Left cardiac atrium (tissue), 4 donors: ENCODE measurements around the gene ABCA10. TPM values are rescaled to one million over a fixed set of nuclear protein-coding genes. Genes with fewer than 3 reads are reported as not detected.
A peak's percentile ranks its signal among the peaks of the same experiment; 100 is the strongest.
"Not testable (repeated sequence)": the region's sequence is repeated elsewhere in the genome, so short reads cannot be mapped to it uniquely, and the experiment has no call there.

Experiments used
- ATAC-seq, 2 donors: fragments of 200-7000 bp; cut with Tn5 transposase; one replicate each; pipeline ENCODE4 v1.9.1; 2020; ENCODE audit warnings: mild to moderate bottlenecking in 2 of 2, moderate library complexity in 2 of 2
- DNase-seq: peaks from one replicate; pipeline ENCODE4 v3.0.0-alpha.2; 2020
- intact Hi-C, 2 donors: fragments of 100-400 bp; cut with DNase I; formaldehyde crosslinking; loops; one replicate each; pipeline versions ENCODE4 v1.14.1 to v1.15.1; 2022 to 2023
- total RNA-seq, 2 donors: library from RNA; stranded (reverse); fragmentation: NEBNext Ultra II Directional; extraction: Animal tissue kit (Norgen Biotek cat#: 25700); gene quantifications; one replicate each; pipeline ENCODE4 v1.2.1, GENCODE V29; 2021
- donor health status: DM: no; HTN: yes; CAD: no.
- donor health status: DM: no; HTN: yes; CAD: no; lungs with severe emphysema.
- donor health status: DM: yes; HTN: yes; CAD: no.
- donor health status: Dilated cardiomyopathy.

The ABCA10 gene
- total RNA-seq, 2 donors from 2014 or later, result 5.7 to 12.8 TPM

- ATAC-seq (peak in 1 of 2 donors; percentile 43), DNase-seq (no peak)
- intact Hi-C loops, result no loop called here
Measured at GRCh38 chr17:69179227-69179952, 49.2 kb downstream of the ABCA10 start.

GRCh38 chr17:69176457-69176795 lies 52.2 kb downstream of the ABCA10 start:
- ATAC-seq, result no peak
- intact Hi-C loops, result no loop called here
- DNase-seq, result no peak

- DNase-seq (no peak), ATAC-seq (peak in 1 of 2 donors; percentile 66)
- intact Hi-C loops, result no loop called here
Measured at GRCh38 chr17:69175625-69176456, 52.8 kb downstream of the ABCA10 start.

- no peak for ATAC-seq
- intact Hi-C loops, result no loop called here
- DNase-seq, result no peak
Measured at GRCh38 chr17:69175262-69175624, 53.4 kb downstream of the ABCA10 start.

GRCh38 chr17:69173118-69173517 lies 55.5 kb downstream of the ABCA10 start:
- DNase-seq (no peak), ATAC-seq (no peak)
- intact Hi-C loops, result no loop called here

- no peak for DNase-seq
- intact Hi-C loops, result no loop called here
- peak in 1 of 2 donors; percentile 34 for ATAC-seq
Measured at GRCh38 chr17:69170377-69170776, 58.2 kb downstream of the ABCA10 start.

GRCh38 chr17:69168642-69169041 lies 60.0 kb downstream of the ABCA10 start:
- DNase-seq, ATAC-seq, intact Hi-C loops: not testable (repeated sequence)

GRCh38 chr17:69166957-69167356 lies 61.7 kb downstream of the ABCA10 start:
- ATAC-seq (no peak), DNase-seq (no peak)
- intact Hi-C loops, result no loop called here

- intact Hi-C loops, result no loop called here
- no peak for DNase-seq
- ATAC-seq, result no peak
Measured at GRCh38 chr17:69164206-69164605, 64.4 kb downstream of the ABCA10 start.

GRCh38 chr17:69159418-69159817 lies 69.2 kb downstream of the ABCA10 start:
- no peak for ATAC-seq
- intact Hi-C loops, result no loop called here
- no peak for DNase-seq

- intact Hi-C loops, result no loop called here
- ATAC-seq, result no peak
- DNase-seq, result no peak
Measured at GRCh38 chr17:69154267-69154666, 74.4 kb downstream of the ABCA10 start.

- ATAC-seq, result no peak
Measured at GRCh38 chr17:69150333-69150732, 78.3 kb downstream of the ABCA10 start.

GRCh38 chr17:69147460-69147859 lies 81.2 kb downstream of the ABCA10 start:
- DNase-seq, result no peak
- intact Hi-C loops, result no loop called here

More at GRCh38 chr17:69150333-69150732, 78.3 kb downstream of the ABCA10 start:
- no peak for DNase-seq
- intact Hi-C loops, result no loop called here

GRCh38 chr17:69144331-69145255 lies 84.0 kb downstream of the ABCA10 start:
- intact Hi-C loops, result no loop called here
- DNase-seq, result no peak
- no peak for ATAC-seq

More at GRCh38 chr17:69147460-69147859, 81.2 kb downstream of the ABCA10 start:
- ATAC-seq, result peak in 1 of 2 donors; percentile 38

GRCh38 chr17:69143683-69144231 lies 84.9 kb downstream of the ABCA10 start:
- ATAC-seq (peak in 1 of 2 donors; percentile 32), DNase-seq (no peak)
- intact Hi-C loops, result no loop called here

- no peak for ATAC-seq
- DNase-seq, result no peak
- intact Hi-C loops, result no loop called here
Measured at GRCh38 chr17:69143151-69143550, 85.5 kb downstream of the ABCA10 start.

- ATAC-seq (peak in 1 of 2 donors; percentile 68), DNase-seq (no peak)
- intact Hi-C loops, result no loop called here
Measured at GRCh38 chr17:69142175-69142802, 86.3 kb downstream of the ABCA10 start.

- DNase-seq, result no peak
- ATAC-seq, result peak; percentile 73 to 95
- intact Hi-C loops, result no loop called here
Measured at GRCh38 chr17:69141431-69142174, 87.0 kb downstream of the ABCA10 start, which contains the start of gene ABCA6. ABCA6 (minus strand) TSS chr17:69141895; CDS start chr17:69140703, 1,192 bp downstream.
